ENCODE measurements around the gene MRPL21.

The MRPL21 gene

GRCh38 chr11:68903288-68904247 is at the start of gene MRPL21, which contains the start of gene IGHMBP2:
Gene MRPL21, minus strand, starts transcription at chr11:68903832. Its CDS starts 22 bp downstream, at chr11:68903810.
Gene IGHMBP2, plus strand, starts transcription at chr11:68903891. Its CDS starts 62 bp downstream, at chr11:68903953.
- peak; percentile 47 for DNase-seq (ENCODE audit: low read depth, low spot score)

- DNase-seq (ENCODE audit: low read depth, low spot score): no peak
Measured at GRCh38 chr11:68950762-68951161, 47.1 kb upstream of the MRPL21 start.

GRCh38 chr11:68950270-68950669 is 46.6 kb upstream of the MRPL21 start:
- no peak for DNase-seq (ENCODE audit: low read depth, low spot score)

DNA sequence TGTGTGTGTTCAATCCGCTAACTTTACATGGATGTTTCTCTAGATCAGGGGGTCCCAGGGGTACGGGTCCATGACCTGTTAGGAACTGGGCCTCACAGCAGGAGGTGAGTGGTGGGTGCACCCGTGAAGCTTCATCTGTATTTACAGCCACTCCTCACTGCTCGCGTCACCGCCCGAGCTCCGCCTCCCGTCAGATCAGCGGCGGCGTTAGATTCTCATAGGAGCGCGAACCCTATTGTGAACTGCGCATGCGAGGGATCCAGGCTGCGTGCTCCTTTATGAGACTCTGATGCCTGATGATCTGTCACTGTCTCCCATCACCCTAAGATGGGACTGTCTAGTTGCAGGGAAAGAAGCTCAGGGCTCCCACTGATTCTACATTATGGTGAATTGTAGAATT is 45.3 kb upstream of the MRPL21 start:
- DNase-seq (ENCODE audit: low read depth, low spot score): no peak

GRCh38 chr11:68948496-68948895 is 44.9 kb upstream of the MRPL21 start:
- no peak for DNase-seq (ENCODE audit: low read depth, low spot score)

DNA sequence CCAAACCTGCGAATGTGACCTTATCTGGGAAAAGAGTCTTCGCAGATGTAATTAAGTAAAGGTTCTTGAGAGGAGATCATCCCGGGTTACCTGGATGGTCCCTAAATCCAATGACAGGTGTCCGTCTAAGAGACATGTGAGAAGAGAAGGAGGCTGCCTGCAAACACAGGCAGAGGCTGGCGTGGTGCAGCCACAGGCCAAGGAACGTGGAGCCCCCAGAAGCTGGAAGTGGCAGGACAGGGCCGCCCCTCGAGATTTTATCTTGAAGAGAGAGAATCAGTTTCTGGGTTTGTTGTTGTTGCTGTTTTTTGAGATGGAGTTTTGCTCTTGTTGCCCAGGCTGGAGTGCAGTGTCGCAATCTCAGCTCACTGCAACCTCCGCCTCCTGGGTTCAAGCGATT is 43.5 kb upstream of the MRPL21 start:
- DNase-seq (ENCODE audit: low read depth, low spot score): no peak

- DNase-seq (ENCODE audit: low read depth, low spot score): peak; percentile 31
Measured at GRCh38 chr11:68946416-68947090, 42.9 kb upstream of the MRPL21 start.

- DNase-seq (ENCODE audit: low read depth, low spot score): no peak
Measured at GRCh38 chr11:68942751-68943271, 39.2 kb upstream of the MRPL21 start.

DNA sequence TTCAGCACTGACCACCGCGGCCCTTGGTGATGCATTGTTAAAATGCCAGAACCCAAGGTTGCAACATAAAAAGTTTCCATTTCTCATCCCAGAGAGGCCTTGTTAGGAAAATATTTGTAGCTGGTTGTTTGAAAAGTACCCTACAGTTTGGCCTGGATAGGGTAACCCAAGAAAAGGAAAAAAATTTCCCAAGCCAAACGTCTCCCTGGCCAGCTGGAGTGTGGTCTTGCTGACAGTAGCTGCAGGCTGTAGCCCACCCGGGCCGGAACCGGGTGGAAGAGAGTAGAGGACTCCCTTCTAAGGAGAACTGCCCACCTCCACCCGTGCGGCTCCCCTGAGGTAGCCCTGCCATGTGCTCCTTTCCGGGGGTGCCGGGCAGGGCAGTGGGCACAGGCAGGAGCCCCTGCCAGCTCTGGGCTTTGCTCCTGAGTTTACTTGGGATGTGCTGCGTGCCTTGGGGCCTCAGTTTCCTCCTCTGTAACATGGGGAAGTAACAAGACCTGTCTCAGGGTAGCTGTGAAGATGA is 38.5 kb upstream of the MRPL21 start:
- DNase-seq (ENCODE audit: low read depth, low spot score): no peak

- no peak for DNase-seq (ENCODE audit: low read depth, low spot score)
Measured at GRCh38 chr11:68941324-68942094, 37.9 kb upstream of the MRPL21 start.

GRCh38 chr11:68940651-68941323 is 37.2 kb upstream of the MRPL21 start:
- no peak for DNase-seq (ENCODE audit: low read depth, low spot score)

GRCh38 chr11:68939583-68940555 is 36.2 kb upstream of the MRPL21 start:
- DNase-seq (ENCODE audit: low read depth, low spot score): no peak

DNA sequence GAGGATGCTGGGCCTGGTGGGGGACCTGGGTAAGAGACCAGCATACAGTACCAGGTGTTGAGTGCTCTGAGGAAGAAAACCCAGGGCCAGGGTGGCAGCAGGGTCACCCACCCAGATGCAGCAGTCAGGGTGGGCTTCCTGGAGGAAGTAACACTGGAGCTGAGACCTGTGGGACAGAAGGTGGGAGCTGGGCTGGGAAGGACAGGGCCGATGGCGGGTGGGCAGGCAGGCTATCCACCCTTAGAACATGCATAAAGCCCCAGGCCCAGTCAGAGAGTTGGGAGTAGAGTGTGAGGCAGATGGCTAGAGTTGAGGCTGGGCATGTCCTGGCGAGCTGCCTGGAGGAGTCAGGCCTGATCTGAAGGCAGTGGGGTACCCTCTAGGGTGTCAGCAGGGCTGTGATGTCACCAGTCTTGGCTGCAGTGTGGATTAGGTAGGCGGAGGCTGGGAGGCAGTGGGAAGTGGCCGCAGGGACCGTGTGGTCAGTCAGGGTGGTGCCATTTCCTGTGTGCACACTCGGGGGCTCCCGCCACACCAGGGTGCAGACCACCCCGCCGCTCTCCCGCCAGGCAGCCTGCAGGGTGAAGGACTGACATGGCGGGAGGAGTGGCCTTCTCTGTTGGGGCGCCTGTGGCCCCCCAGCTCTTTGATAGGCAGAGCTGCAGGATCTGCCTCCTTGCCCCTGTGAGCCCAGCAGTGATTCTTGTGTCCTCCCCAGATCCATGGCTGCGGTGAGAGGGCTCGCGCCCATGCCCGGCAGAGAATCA is 35.4 kb upstream of the MRPL21 start:
- DNase-seq (ENCODE audit: low read depth, low spot score): no peak

DNA sequence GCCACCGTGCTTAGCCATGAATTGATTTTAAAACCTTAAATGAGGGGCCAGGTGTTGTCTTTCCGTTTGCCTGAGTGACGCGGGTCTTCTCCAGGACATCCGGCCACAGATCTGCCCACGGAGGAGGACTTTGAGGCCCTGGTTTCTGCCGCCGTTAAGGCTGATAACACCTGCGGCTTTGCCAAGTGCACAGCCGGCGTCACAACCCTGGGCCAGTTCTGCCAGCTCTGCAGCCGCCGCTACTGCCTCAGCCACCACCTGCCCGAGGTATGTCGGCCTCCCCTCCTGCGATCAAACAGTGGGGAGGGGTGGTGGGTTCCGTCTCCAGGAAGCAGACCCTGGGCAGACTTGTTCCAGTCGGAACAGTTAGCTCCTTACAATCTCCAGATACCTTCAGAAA is 34.5 kb upstream of the MRPL21 start:
- no peak for DNase-seq (ENCODE audit: low read depth, low spot score)

- no peak for DNase-seq (ENCODE audit: low read depth, low spot score)
Measured at GRCh38 chr11:68936676-68937620, 33.3 kb upstream of the MRPL21 start.

DNA sequence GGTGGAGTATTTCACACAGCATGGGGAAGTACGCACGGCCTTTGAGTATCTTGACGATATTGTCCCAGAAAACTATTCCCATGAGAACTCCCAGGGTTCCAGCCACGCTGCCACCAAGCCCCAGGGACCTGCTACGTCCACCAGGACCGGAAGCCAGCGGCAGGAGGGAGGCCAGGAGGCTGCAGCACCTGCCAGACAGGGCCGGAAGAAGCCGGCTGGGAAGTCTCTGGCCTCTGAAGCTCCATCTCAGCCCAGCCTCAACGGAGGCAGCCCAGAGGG is 32.7 kb upstream of the MRPL21 start:
- DNase-seq (ENCODE audit: low read depth, low spot score): no peak

GRCh38 chr11:68935516-68936357 is 32.1 kb upstream of the MRPL21 start:
- DNase-seq (ENCODE audit: low read depth, low spot score): no peak
